Upper lobe of left lung (tissue), 4 donors: ENCODE results near the gene TMEM97.

Experiments used
- CTCF ChIP-seq, 6 experiments: fragments of 450-650 bp in 4 of 6; fragments of 200-600 bp in 2 of 6; sonication (generic) in 2 of 6; IDR thresholded peaks; one replicate each; pipeline ENCODE4 v1.5.1; 2016 to 2019; ENCODE audit warnings: antibody characterized with exemption in 6 of 6
- EP300 ChIP-seq, 4 donors: sonication (generic); formaldehyde crosslinking; IDR thresholded peaks; one replicate each; pipeline ENCODE4 v1.5.1; 2017; ENCODE audit warnings: antibody characterized with exemption in 4 of 4, control low read depth in 2 of 4
- POLR2A ChIP-seq, 4 donors: fragments of 450-650 bp; IDR thresholded peaks; one replicate each; pipeline ENCODE4 v1.5.1; 2016 to 2017; ENCODE audit warnings: antibody characterized with exemption in 4 of 4, mild to moderate bottlenecking in 2 of 4
- POLR2AphosphoS5 ChIP-seq, 2 donors: sonication (generic); formaldehyde crosslinking; IDR thresholded peaks; one replicate each; pipeline ENCODE4 v1.5.1; 2017; ENCODE audit warnings: antibody characterized with exemption in 2 of 2

- TF ChIP-seq CTCF (IDR thresholded peaks at IDR 0.05) (no peak), POLR2A (IDR thresholded peaks at IDR 0.05) (no peak), EP300 (IDR thresholded peaks at IDR 0.05) (no peak), POLR2AphosphoS5 (IDR thresholded peaks at IDR 0.05) (no peak)
Measured at GRCh38 chr17:28271431-28271830, 47.6 kb upstream of the TMEM97 start.
